Fibroblast of lung (primary cell): Measurements from ENCODE around the gene ROBO1.

Experiments used
- EZH2 ChIP-seq: IDR thresholded peaks from 2 replicates; pipeline ENCODE4 v1.5.1; 2012; ENCODE audit warnings: low read length, control low read depth, mild to moderate bottlenecking; ENCODE audit errors: missing control alignments
- TF ChIP-seq, protein P1 (sequence below), 2 donors: IDR thresholded peaks in 1 of 2; conservative IDR thresholded peaks in 1 of 2; 1 replicate in 1 of 2; 2 replicates in 1 of 2; pipeline ENCODE4 v1.5.1; 2011 to 2012; ENCODE audit warnings: low read length in 2 of 2, control low read depth in 1 of 2, inconsistent platforms in 1 of 2, low read depth in 1 of 2, mild to moderate bottlenecking in 1 of 2

GRCh38 chr3:78799681-78800080, 968.1 kb downstream of the ROBO1 start:
- TF ChIP-seq, protein P1, sequence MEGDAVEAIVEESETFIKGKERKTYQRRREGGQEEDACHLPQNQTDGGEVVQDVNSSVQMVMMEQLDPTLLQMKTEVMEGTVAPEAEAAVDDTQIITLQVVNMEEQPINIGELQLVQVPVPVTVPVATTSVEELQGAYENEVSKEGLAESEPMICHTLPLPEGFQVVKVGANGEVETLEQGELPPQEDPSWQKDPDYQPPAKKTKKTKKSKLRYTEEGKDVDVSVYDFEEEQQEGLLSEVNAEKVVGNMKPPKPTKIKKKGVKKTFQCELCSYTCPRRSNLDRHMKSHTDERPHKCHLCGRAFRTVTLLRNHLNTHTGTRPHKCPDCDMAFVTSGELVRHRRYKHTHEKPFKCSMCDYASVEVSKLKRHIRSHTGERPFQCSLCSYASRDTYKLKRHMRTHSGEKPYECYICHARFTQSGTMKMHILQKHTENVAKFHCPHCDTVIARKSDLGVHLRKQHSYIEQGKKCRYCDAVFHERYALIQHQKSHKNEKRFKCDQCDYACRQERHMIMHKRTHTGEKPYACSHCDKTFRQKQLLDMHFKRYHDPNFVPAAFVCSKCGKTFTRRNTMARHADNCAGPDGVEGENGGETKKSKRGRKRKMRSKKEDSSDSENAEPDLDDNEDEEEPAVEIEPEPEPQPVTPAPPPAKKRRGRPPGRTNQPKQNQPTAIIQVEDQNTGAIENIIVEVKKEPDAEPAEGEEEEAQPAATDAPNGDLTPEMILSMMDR (conservative IDR thresholded peaks at IDR 0.05 in 1 of 2, IDR thresholded peaks at IDR 0.05 in 1 of 2; ENCODE audit: low read depth in 1 of 2, low read length in 2 of 2): no peak
- no peak for TF ChIP-seq EZH2
